Neuronal stem cell (in vitro differentiated cells): ENCODE results near the gene SRSF3.
A peak's percentile ranks its signal among the peaks of the same experiment; 100 is the strongest.

Source experiments
- DNase-seq: peaks from one replicate; pipeline ENCODE4 v3.0.0-alpha.2; 2013; ENCODE audit warnings: low spot score
- H2AFZ ChIP-seq: one replicate; pipeline ENCODE4 v1.6.1; 2013; ENCODE audit warnings: mild to moderate bottlenecking, low read length, inconsistent platforms
- H2AK5ac ChIP-seq: 2 replicates; pipeline ENCODE4 v1.6.1; 2013; ENCODE audit warnings: low read depth, mild to moderate bottlenecking, inconsistent platforms, low read length, moderate library complexity, mixed read lengths
- H2BK120ac ChIP-seq: 2 replicates; pipeline ENCODE4 v1.6.1; 2013; ENCODE audit warnings: low read depth, mild to moderate bottlenecking, inconsistent platforms, low read length, moderate library complexity, mixed read lengths
- H2BK12ac ChIP-seq: one replicate; pipeline ENCODE4 v1.6.1; 2013; ENCODE audit warnings: low read length, inconsistent platforms
- H2BK15ac ChIP-seq: 2 replicates; pipeline ENCODE4 v1.6.1; 2013; ENCODE audit warnings: mild to moderate bottlenecking, low read length, inconsistent platforms, mixed read lengths
- H2BK5ac ChIP-seq: one replicate; pipeline ENCODE4 v1.6.1; 2013; ENCODE audit warnings: inconsistent platforms, mild to moderate bottlenecking, low read length, moderate library complexity
- H3K14ac ChIP-seq: one replicate; pipeline ENCODE4 v1.6.1; 2013; ENCODE audit warnings: low read length, inconsistent platforms
- H3K18ac ChIP-seq: 2 replicates; pipeline ENCODE4 v1.6.1; 2013; ENCODE audit warnings: low read length, inconsistent platforms
- H3K23ac ChIP-seq: 2 replicates; pipeline ENCODE4 v1.6.1; 2013; ENCODE audit warnings: low read depth, mild to moderate bottlenecking, mixed read lengths, low read length, inconsistent platforms; ENCODE audit not compliant: poor library complexity
- H3K27ac ChIP-seq: replicated peaks from 3 replicates; pipeline ENCODE4 v1.5.1; 2013; ENCODE audit warnings: low read length, inconsistent platforms
- H3K27me3 ChIP-seq, 3 experiments: 2 replicates each; pipeline ENCODE4 v1.6.1; 2013; ENCODE audit warnings: low read length in 3 of 3, mild to moderate bottlenecking in 2 of 3, inconsistent platforms in 1 of 3, low read depth in 1 of 3, mixed read lengths in 1 of 3, moderate library complexity in 1 of 3; ENCODE audit not compliant: control insufficient read depth in 3 of 3, insufficient read depth in 3 of 3
- H3K36me3 ChIP-seq, 2 donors: replicated peaks in 1 of 2; 2 replicates each; pipeline ENCODE4 v1.6.1; 2013; ENCODE audit warnings: low read length in 2 of 2; ENCODE audit not compliant: control insufficient read depth in 2 of 2, insufficient read depth in 2 of 2
- H3K4ac ChIP-seq: 2 replicates; pipeline ENCODE4 v1.6.1; 2013; ENCODE audit warnings: inconsistent platforms, mild to moderate bottlenecking, low read length, moderate library complexity
- H3K4me1 ChIP-seq, 2 donors: 1 replicate in 1 of 2; 2 replicates in 1 of 2; pipeline ENCODE4 v1.6.1; 2013; ENCODE audit warnings: low read length in 2 of 2, low read depth in 1 of 2; ENCODE audit not compliant: control insufficient read depth in 2 of 2, insufficient read depth in 1 of 2
- H3K4me2 ChIP-seq: one replicate; pipeline ENCODE4 v1.6.1; 2013; ENCODE audit warnings: mild to moderate bottlenecking, low read length, inconsistent platforms; ENCODE audit not compliant: insufficient read depth, poor library complexity, severe bottlenecking
- H3K4me3 ChIP-seq, 2 donors: 2 replicates each; pipeline ENCODE4 v1.5.1; 2013; ENCODE audit warnings: low read length in 2 of 2, mild to moderate bottlenecking in 2 of 2, inconsistent platforms in 1 of 2, moderate library complexity in 1 of 2
- H3K79me1 ChIP-seq: one replicate; pipeline ENCODE4 v1.6.1; 2013; ENCODE audit warnings: low read depth, mild to moderate bottlenecking, inconsistent platforms, low read length, moderate library complexity
- H3K9ac ChIP-seq: one replicate; pipeline ENCODE4 v1.6.1; 2013; ENCODE audit warnings: mild to moderate bottlenecking, low read depth, low read length, inconsistent platforms; ENCODE audit not compliant: poor library complexity
- H3K9me3 ChIP-seq, 2 donors: replicated peaks in 1 of 2; 2 replicates each; pipeline versions ENCODE3 to v1.6.1; 2013; ENCODE audit warnings: low read length in 2 of 2, mild to moderate bottlenecking in 2 of 2, inconsistent platforms in 1 of 2, low read depth in 1 of 2, mixed read lengths in 1 of 2, moderate library complexity in 1 of 2; ENCODE audit not compliant: control insufficient read depth in 2 of 2, insufficient read depth in 1 of 2
- H4K8ac ChIP-seq: one replicate; pipeline ENCODE4 v1.6.1; 2013; ENCODE audit warnings: low read depth, mild to moderate bottlenecking, inconsistent platforms, low read length, moderate library complexity
- H4K91ac ChIP-seq: one replicate; pipeline ENCODE4 v1.6.1; 2013; ENCODE audit warnings: low read length, low read depth, mild to moderate bottlenecking, inconsistent platforms; ENCODE audit not compliant: poor library complexity
- WGBS, 2 donors: extraction: QIAGEN DNeasy Blood & Tissue Kit; methylation state at CpG; one replicate each; pipeline ENCODE4 v1.1.7; 2013; ENCODE audit warnings: missing lambda C conversion rate in 2 of 2, mixed read lengths in 1 of 2; ENCODE audit not compliant: insufficient read length in 2 of 2, insufficient replicate concordance in 1 of 2; ENCODE audit errors: extremely low coverage in 2 of 2; 5-methylcytosine and 5-hydroxymethylcytosine counted together

SRSF3 gene

GRCh38 chr6:36641543-36641942 lies 47.4 kb downstream of the SRSF3 start:
- no peak overlapping the region for H4K8ac ChIP-seq
- no peak overlapping the region for H3K4ac ChIP-seq
- no peak overlapping the region for H3K4me2 ChIP-seq
- H3K4me1 ChIP-seq = peaks cover 10 to 16% of the 10 kb centered on the region in 2 donors
- no peaks in the 10 kb centered on the region for H3K27me3 ChIP-seq
- no peak overlapping the region for H2BK120ac ChIP-seq
- H4K91ac ChIP-seq = no peak overlapping the region
- H2AFZ ChIP-seq = peak overlapping the region; percentile 24
- DNase-seq = no peak
- H3K27ac ChIP-seq = no peak overlapping the region
- H3K79me1 ChIP-seq = no peaks in the 10 kb centered on the region
- H3K36me3 ChIP-seq = no peaks in the 10 kb centered on the region
- H2BK15ac ChIP-seq = no peak overlapping the region
- H3K14ac ChIP-seq = no peak overlapping the region
- no peak overlapping the region for H3K18ac ChIP-seq
- H2AK5ac ChIP-seq = no peak overlapping the region
- no peak overlapping the region for H2BK5ac ChIP-seq
- no peak overlapping the region for H2BK12ac ChIP-seq
- no peak overlapping the region for H3K9ac ChIP-seq
- H3K23ac ChIP-seq = no peak overlapping the region
- H3K9me3 ChIP-seq = no peaks in the 10 kb centered on the region
- no CpG with 5 or more reads among the region's 3 CpGs for WGBS, 2 donors
- H3K4me3 ChIP-seq = no peak overlapping the region

GRCh38 chr6:36642913-36643817 lies 49.0 kb downstream of the SRSF3 start:
- Histone ChIP-seq H2BK15ac (no peak overlapping the region), H3K14ac (no peak overlapping the region)

DNA sequence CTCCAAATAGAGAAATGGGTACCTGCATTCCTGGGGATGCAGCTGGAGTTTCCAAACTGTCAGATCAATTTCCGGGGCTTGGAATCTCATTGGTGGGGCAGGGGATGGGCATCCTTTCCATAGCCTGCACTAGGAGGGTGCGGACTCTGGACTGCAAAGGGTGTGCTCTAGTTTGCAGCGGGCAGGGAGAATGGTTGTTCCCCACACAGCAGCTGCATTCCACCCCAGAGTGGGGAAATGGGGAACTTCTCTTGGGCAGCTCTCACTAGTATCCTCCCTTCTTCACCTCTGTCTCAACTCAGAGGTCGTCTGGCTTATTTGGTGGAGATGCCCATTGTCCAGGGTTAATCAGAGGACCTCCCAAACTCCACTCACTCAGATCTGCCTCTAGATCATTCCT lies 49.8 kb downstream of the SRSF3 start:
- no peak overlapping the region for H3K4me2 ChIP-seq
- H3K9ac ChIP-seq = no peak overlapping the region
- H3K79me1 ChIP-seq = no peaks in the 10 kb centered on the region
- no peaks in the 10 kb centered on the region for H3K9me3 ChIP-seq
- H2BK12ac ChIP-seq = no peak overlapping the region
- no peak overlapping the region for H3K27ac ChIP-seq
- H3K23ac ChIP-seq = no peak overlapping the region
- no peak overlapping the region for H3K14ac ChIP-seq
- no peak overlapping the region for H3K4me3 ChIP-seq
- H2AFZ ChIP-seq = no peak overlapping the region
- H4K91ac ChIP-seq = no peak overlapping the region
- peaks cover 7 to 10% of the 10 kb centered on the region in 2 donors for H3K4me1 ChIP-seq
- no peak overlapping the region for H2AK5ac ChIP-seq
- peak overlapping the region; percentile 13 for H3K4ac ChIP-seq
- H2BK5ac ChIP-seq = no peak overlapping the region
- H4K8ac ChIP-seq = no peak overlapping the region
- H2BK15ac ChIP-seq = peak overlapping the region; percentile 70
- H3K36me3 ChIP-seq = no peaks in the 10 kb centered on the region
- no peaks in the 10 kb centered on the region for H3K27me3 ChIP-seq
- no peak overlapping the region for H2BK120ac ChIP-seq
- no CpG with 5 or more reads among the region's 4 CpGs for whole genome bisulfite sequencing, 2 donors
- H3K18ac ChIP-seq = peak overlapping the region; percentile 19
- no peak for DNase-seq

More at GRCh38 chr6:36642913-36643817, 49.0 kb downstream of the SRSF3 start:
- Histone ChIP-seq H2AK5ac (no peak overlapping the region), H3K27ac (no peak overlapping the region), H2BK12ac (no peak overlapping the region), H3K4me1 (peaks cover 7 to 10% of the 10 kb centered on the region in 2 donors), H3K27me3 (no peaks in the 10 kb centered on the region), H2BK5ac (no peak overlapping the region), H3K9me3 (no peaks in the 10 kb centered on the region), H2AFZ (peak overlapping the region; percentile 31), H4K91ac (no peak overlapping the region), H3K36me3 (no peaks in the 10 kb centered on the region), H3K4ac (no peak overlapping the region), H3K4me2 (no peak overlapping the region), H3K4me3 (no peak overlapping the region), H3K23ac (no peak overlapping the region), H4K8ac (no peak overlapping the region), H3K79me1 (no peaks in the 10 kb centered on the region), H3K18ac (no peak overlapping the region), H3K9ac (no peak overlapping the region), H2BK120ac (no peak overlapping the region)
- no peak for DNase-seq
- WGBS, 2 donors = no CpG with 5 or more reads among the region's 8 CpGs

DNA sequence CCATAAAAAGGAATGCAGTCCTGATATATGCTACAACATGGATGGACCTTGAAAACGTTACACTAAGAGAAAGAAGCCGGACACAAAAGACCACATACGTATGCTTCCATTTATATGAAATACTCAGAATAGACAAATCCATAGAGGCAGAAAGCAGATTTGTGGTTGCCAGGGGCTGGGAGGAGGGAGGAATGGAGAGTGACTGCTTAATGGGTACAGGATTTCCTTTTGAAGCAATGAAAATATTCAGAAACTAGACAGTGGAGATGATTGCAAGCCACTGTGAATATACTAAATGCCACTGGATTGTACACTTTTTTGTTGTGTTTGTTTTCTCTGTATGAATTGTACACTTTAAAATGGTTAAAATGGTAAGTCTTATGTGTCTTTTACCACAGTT lies 54.9 kb downstream of the SRSF3 start:
- Histone ChIP-seq H2AK5ac (no peak overlapping the region), H2BK120ac (no peak overlapping the region), H3K9me3 (no peaks in the 10 kb centered on the region), H3K27ac (no peak overlapping the region), H4K8ac (no peak overlapping the region), H2BK12ac (no peak overlapping the region), H3K4ac (no peak overlapping the region), H3K14ac (no peak overlapping the region), H3K9ac (no peak overlapping the region), H3K4me2 (no peak overlapping the region), H3K18ac (no peak overlapping the region), H3K4me3 (no peak overlapping the region), H3K36me3 (no peaks in the 10 kb centered on the region), H3K79me1 (no peaks in the 10 kb centered on the region), H2AFZ (no peak overlapping the region), H3K4me1 (peaks cover 8 to 14% of the 10 kb centered on the region in 2 donors), H3K27me3 (no peaks in the 10 kb centered on the region), H4K91ac (no peak overlapping the region), H2BK15ac (no peak overlapping the region), H3K23ac (no peak overlapping the region), H2BK5ac (no peak overlapping the region)
- no peak for DNase-seq
- WGBS, 2 donors = no CpG with 5 or more reads among the region's 3 CpGs
